CD14-positive monocyte (primary cell): Measurements from ENCODE around the gene HS6ST2. TPM values are rescaled to one million over a fixed set of nuclear protein-coding genes. Genes with fewer than 3 reads are reported as not detected.

ENCODE experiments used
- DNase-seq, 3 donors: peaks; one replicate each; pipeline ENCODE4 v3.0.0-alpha.2; 2011 to 2022
- H2AFZ ChIP-seq: 2 replicates; pipeline ENCODE4 v1.6.0; 2012; ENCODE audit warnings: mild to moderate bottlenecking, low read depth, low read length, inconsistent platforms; ENCODE audit not compliant: insufficient read depth, poor library complexity, severe bottlenecking
- H3K27ac ChIP-seq, 2 donors: 1 replicate in 1 of 2; 2 replicates in 1 of 2; pipeline ENCODE4 v1.5.1; 2012 to 2013; ENCODE audit warnings: low read length in 2 of 2, control low read depth in 1 of 2, inconsistent platforms in 1 of 2, low read depth in 1 of 2, mild to moderate bottlenecking in 1 of 2
- H3K27me3 ChIP-seq, 2 donors: one replicate each; pipeline versions ENCODE4 v1.6.0 to v1.6.1; 2011 to 2013; ENCODE audit warnings: low read length in 2 of 2; ENCODE audit not compliant: control insufficient read depth in 2 of 2, insufficient read depth in 2 of 2
- H3K36me3 ChIP-seq, 2 donors: replicated peaks in 1 of 2; 1 replicate in 1 of 2; 2 replicates in 1 of 2; pipeline versions ENCODE4 v1.5.1 to v1.6.1; 2012 to 2013; ENCODE audit warnings: low read length in 2 of 2, control low read depth in 1 of 2, inconsistent platforms in 1 of 2, mild to moderate bottlenecking in 1 of 2; ENCODE audit not compliant: insufficient read depth in 2 of 2, control insufficient read depth in 1 of 2
- H3K4me1 ChIP-seq, 2 donors: 1 replicate in 1 of 2; 2 replicates in 1 of 2; pipeline versions ENCODE4 v1.5.1 to v1.6.1; 2012 to 2013; ENCODE audit warnings: low read length in 2 of 2, control low read depth in 1 of 2, inconsistent platforms in 1 of 2, mild to moderate bottlenecking in 1 of 2, moderate library complexity in 1 of 2; ENCODE audit not compliant: insufficient read depth in 2 of 2, control insufficient read depth in 1 of 2
- H3K4me2 ChIP-seq: replicated peaks from 2 replicates; pipeline ENCODE3; 2012; ENCODE audit warnings: low read length, moderate library complexity, mild to moderate bottlenecking; ENCODE audit not compliant: poor library complexity, severe bottlenecking; ENCODE audit errors: extremely low read depth
- H3K4me3 ChIP-seq, 3 experiments: fragments of 200-600 bp in 1 of 3; sonication (generic) in 1 of 3; replicated peaks in 1 of 3; 1 replicate in 2 of 3; 2 replicates in 1 of 3; pipeline ENCODE4 v1.5.1; 2011 to 2013; ENCODE audit warnings: low read length in 3 of 3, mild to moderate bottlenecking in 3 of 3, control low read depth in 2 of 3, low read depth in 2 of 3, inconsistent platforms in 1 of 3, moderate library complexity in 1 of 3
- H3K79me2 ChIP-seq: 2 replicates; pipeline ENCODE4 v1.6.0; 2012; ENCODE audit warnings: mild to moderate bottlenecking, control low read depth, inconsistent platforms, low read length, moderate library complexity; ENCODE audit not compliant: insufficient read depth
- H3K9ac ChIP-seq: 2 replicates; pipeline ENCODE4 v1.6.0; 2017; ENCODE audit warnings: low read length, mild to moderate bottlenecking; ENCODE audit not compliant: insufficient read depth, poor library complexity, severe bottlenecking
- H3K9me3 ChIP-seq, 2 donors: replicated peaks in 1 of 2; 1 replicate in 1 of 2; 2 replicates in 1 of 2; pipeline versions ENCODE4 v1.5.1 to v1.6.1; 2012 to 2013; ENCODE audit warnings: low read length in 2 of 2, control low read depth in 1 of 2; ENCODE audit not compliant: control insufficient read depth in 1 of 2, insufficient read depth in 1 of 2
- H4K20me1 ChIP-seq: 2 replicates; pipeline ENCODE4 v1.6.0; 2012; ENCODE audit warnings: mild to moderate bottlenecking, low read length, control low read depth, moderate library complexity; ENCODE audit not compliant: insufficient read depth
- H3K27ac Mint-ChIP-seq, 7 donors: one replicate each; pipeline ENCODE4 v1.8.0; 2020; ENCODE audit warnings: mild to moderate bottlenecking in 7 of 7, mixed read lengths in 7 of 7, moderate library complexity in 6 of 7, inconsistent platforms in 2 of 7
- H3K27me3 Mint-ChIP-seq, 3 donors: one replicate each; pipeline ENCODE4 v1.8.0; 2021 to 2022; ENCODE audit warnings: low read depth in 3 of 3, mild to moderate bottlenecking in 3 of 3, mixed read lengths in 3 of 3, moderate library complexity in 3 of 3, inconsistent platforms in 1 of 3
- H3K36me3 Mint-ChIP-seq, 2 donors: one replicate each; pipeline ENCODE4 v1.8.0; 2020; ENCODE audit warnings: mixed read lengths in 2 of 2, inconsistent platforms in 1 of 2, mild to moderate bottlenecking in 1 of 2
- H3K4me1 Mint-ChIP-seq: one replicate; pipeline ENCODE4 v1.8.0; 2020; ENCODE audit warnings: mild to moderate bottlenecking, mixed read lengths
- H3K4me3 Mint-ChIP-seq, 2 donors: one replicate each; pipeline ENCODE4 v1.8.0; 2020; ENCODE audit warnings: mild to moderate bottlenecking in 2 of 2, mixed read lengths in 2 of 2, moderate library complexity in 1 of 2
- H3K9me3 Mint-ChIP-seq, 7 donors: one replicate each; pipeline ENCODE4 v1.8.0; 2020 to 2022; ENCODE audit warnings: mixed read lengths in 7 of 7, mild to moderate bottlenecking in 6 of 7, moderate library complexity in 6 of 7, inconsistent platforms in 2 of 7
- CTCF ChIP-seq: fragments of 200-600 bp; IDR thresholded peaks from one replicate; pipeline ENCODE4 v1.8.0; 2022; ENCODE audit warnings: antibody characterized with exemption, mild to moderate bottlenecking
- WGBS: methylation state at CpG from one replicate; pipeline ENCODE4 v1.1.5; 2013; ENCODE audit warnings: missing lambda C conversion rate; ENCODE audit not compliant: insufficient coverage; 5-methylcytosine and 5-hydroxymethylcytosine counted together
- intact Hi-C, 2 donors: fragments of 100-400 bp; cut with micrococcal nuclease; formaldehyde crosslinking; loops; one replicate each; pipeline versions ENCODE4 v1.15.0 to v1.15.1; 2023
- polyA plus RNA-seq, 3 donors: library from polyadenylated mRNA; depleted of rRNA in 1 of 3; unstranded in 2 of 3; stranded (reverse) in 1 of 3; fragments of 300-500 nt in 2 of 3; fragments of >200 nt in 1 of 3; fragmentation: Illumina TruSeq in 2 of 3; gene quantifications; 1 replicate in 2 of 3; 2 replicates in 1 of 3; pipeline ENCODE4 v1.2.3, GENCODE V29; 2012 to 2021

HS6ST2 gene
- polyA plus RNA-seq, 3 donors, result not detected

- Histone ChIP-seq H3K79me2 (no peaks in the 10 kb centered on the region), H3K9me3 (no peaks in the 10 kb centered on the region), H3K27ac (no peak overlapping the region), H3K4me2 (no peak overlapping the region), H4K20me1 (no peaks in the 10 kb centered on the region), H3K4me3 (no peak overlapping the region), H3K9ac (no peak overlapping the region), H3K27me3 (peaks cover 0 to 11% of the 10 kb centered on the region in 2 donors), H3K4me1 (no peaks in the 10 kb centered on the region), H3K36me3 (no peaks in the 10 kb centered on the region), H2AFZ (no peak overlapping the region)
- intact Hi-C loops, result no loop called here
- no peak overlapping the region for H3K27ac Mint-ChIP-seq
- no peak for DNase-seq
- H3K4me1 Mint-ChIP-seq, result no peaks in the 10 kb centered on the region
- WGBS, result no CpG with 5 or more reads among the region's 1 CpG
- no peak overlapping the region for H3K4me3 Mint-ChIP-seq
- H3K27me3 Mint-ChIP-seq, result peaks cover 0 to 8% (median 3%) of the 10 kb centered on the region in 3 donors
- H3K36me3 Mint-ChIP-seq, result no peaks in the 10 kb centered on the region
- H3K9me3 Mint-ChIP-seq, result peaks cover 0 to 1% (median 0%) of the 10 kb centered on the region in 7 donors
- no peak for TF ChIP-seq CTCF
Observed at GRCh38 chrX:132609362-132609848, 349.0 kb downstream of the HS6ST2 start.

- no peak overlapping the region for H3K4me3 ChIP-seq
- H3K36me3 Mint-ChIP-seq, result no peaks in the 10 kb centered on the region
- H3K27ac Mint-ChIP-seq, result no peak overlapping the region
- H3K4me1 ChIP-seq, result no peaks in the 10 kb centered on the region
- H2AFZ ChIP-seq, result no peak overlapping the region
- H3K4me3 Mint-ChIP-seq, result no peak overlapping the region
- peaks cover 0 to 11% (median 0%) of the 10 kb centered on the region in 3 donors for H3K27me3 Mint-ChIP-seq
- intact Hi-C loops, result no loop called here
- H4K20me1 ChIP-seq, result no peaks in the 10 kb centered on the region
- no peak for TF ChIP-seq CTCF
- H3K9me3 ChIP-seq, result no peaks in the 10 kb centered on the region
- WGBS, result 80% methylated on average over 1 of the region's 6 CpGs
- H3K27ac ChIP-seq, result no peak overlapping the region
- no peaks in the 10 kb centered on the region for H3K36me3 ChIP-seq
- no peaks in the 10 kb centered on the region for H3K4me1 Mint-ChIP-seq
- no peak overlapping the region for H3K9ac ChIP-seq
- H3K27me3 ChIP-seq, result peaks cover 0 to 12% of the 10 kb centered on the region in 2 donors
- H3K9me3 Mint-ChIP-seq, result no peaks in the 10 kb centered on the region
- H3K4me2 ChIP-seq, result no peak overlapping the region
- no peaks in the 10 kb centered on the region for H3K79me2 ChIP-seq
- no peak for DNase-seq
Observed at GRCh38 chrX:132603700-132604286, 354.6 kb downstream of the HS6ST2 start.
